GM12891 (cell line): ENCODE data around the gene UBE2B.

Source experiments
- DNase-seq: peaks from one replicate; pipeline ENCODE4 v3.0.0; 2011; ENCODE audit warnings: low spot score; ENCODE audit not compliant: insufficient read length
- FAIRE-seq: peaks from 2 replicates; lab custom pipeline; 2011; peaks lifted over from hg19 to GRCh38; lab: Jason Lieb, UNC
- PAX5 ChIP-seq: IDR thresholded peaks from 2 replicates; pipeline ENCODE4 v1.6.1; 2011; ENCODE audit warnings: low read length, moderate library complexity, mild to moderate bottlenecking; ENCODE audit not compliant: insufficient read depth, severe bottlenecking
- POLR2A ChIP-seq: IDR thresholded peaks from 2 replicates; pipeline ENCODE4 v1.6.1; 2011; ENCODE audit warnings: low read depth, low read length, control low read depth
- POLR2AphosphoS5 ChIP-seq: IDR thresholded peaks from 2 replicates; pipeline ENCODE4 v1.6.1; 2011; ENCODE audit warnings: low read depth, low read length, control low read depth
- POU2F2 ChIP-seq: IDR thresholded peaks from 2 replicates; pipeline ENCODE4 v1.6.1; 2011; ENCODE audit warnings: low read depth, mild to moderate bottlenecking, control low read depth, low read length, moderate library complexity
- SPI1 ChIP-seq: IDR thresholded peaks from 2 replicates; pipeline ENCODE4 v1.6.1; 2011; ENCODE audit warnings: low read depth, low read length, control low read depth
- TAF1 ChIP-seq: IDR thresholded peaks from 2 replicates; pipeline ENCODE4 v1.6.1; 2011; ENCODE audit warnings: low read depth, low read length, control low read depth

UBE2B gene

GRCh38 chr5:134437340-134437846 is 66.0 kb downstream of the UBE2B start:
- FAIRE-seq (no peak), DNase-seq (no peak)
- TF ChIP-seq PAX5 = no peak
- peak; percentile 98 for TF ChIP-seq POLR2AphosphoS5
- TF ChIP-seq SPI1 = no peak
- peak; percentile 65; the same call in 1 of the 2 replicates for TF ChIP-seq POU2F2
- TF ChIP-seq POLR2A = peak; percentile 98
- no peak for TF ChIP-seq TAF1

- DNase-seq (no peak), FAIRE-seq (no peak)
- TF ChIP-seq POLR2AphosphoS5 = no peak
- no peak for TF ChIP-seq POLR2A
- TF ChIP-seq SPI1 = no peak
- TF ChIP-seq POU2F2 = no peak
- no peak for TF ChIP-seq TAF1
- TF ChIP-seq PAX5 = no peak
Measured at GRCh38 chr5:134437847-134438581, 66.6 kb downstream of the UBE2B start.

GRCh38 chr5:134438721-134439123 is 67.4 kb downstream of the UBE2B start:
- no peak for DNase-seq
- FAIRE-seq = no peak
- TF ChIP-seq POLR2A (no peak), POLR2AphosphoS5 (no peak), TAF1 (no peak), PAX5 (no peak), SPI1 (no peak), POU2F2 (no peak)

GRCh38 chr5:134439210-134439654 is 67.9 kb downstream of the UBE2B start:
- TF ChIP-seq POLR2AphosphoS5 (no peak), TAF1 (no peak), PAX5 (no peak), SPI1 (no peak), POLR2A (no peak), POU2F2 (no peak)
- FAIRE-seq (no peak), DNase-seq (no peak)

- TF ChIP-seq POLR2AphosphoS5 = no peak
- TF ChIP-seq SPI1 = no peak
- no peak for TF ChIP-seq PAX5
- TF ChIP-seq POU2F2 = no peak
- no peak for TF ChIP-seq TAF1
- no peak for TF ChIP-seq POLR2A
- FAIRE-seq (no peak), DNase-seq (no peak)
Measured at GRCh38 chr5:134440201-134440755, 68.9 kb downstream of the UBE2B start.
